HG03342 (cell line): ENCODE data around the gene OTOF.
"Not testable (repeated sequence)": the region's sequence is repeated elsewhere in the genome, so short reads cannot be mapped to it uniquely, and the experiment has no call there.

Source experiments
- ATAC-seq: cut with Tn5 transposase; IDR thresholded peaks from one replicate; pipeline ENCODE4 v1.9.1; 2021; ENCODE audit warnings: mild to moderate bottlenecking, moderate library complexity; ENCODE audit not compliant: unreplicated experiment

The OTOF gene

DNA sequence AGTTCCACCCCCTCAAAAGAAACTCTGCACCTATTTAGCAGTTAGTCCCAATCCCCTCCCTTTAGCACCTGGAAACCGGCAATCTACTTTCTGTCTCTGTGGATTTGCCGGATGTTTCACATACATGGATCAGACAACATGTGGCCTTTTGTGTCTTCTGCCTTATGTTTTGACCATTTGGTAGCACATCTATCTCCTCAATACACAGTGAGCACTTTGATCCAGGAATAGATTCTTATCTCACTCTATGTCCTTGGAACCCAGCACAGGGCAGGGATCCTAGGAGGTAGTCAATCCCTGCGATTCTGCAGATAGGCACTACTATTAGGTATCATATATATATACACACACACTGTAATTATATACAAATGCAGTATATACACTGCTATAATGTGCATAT, 3.8 kb upstream of the OTOF start:
- no peak for ATAC-seq

DNA sequence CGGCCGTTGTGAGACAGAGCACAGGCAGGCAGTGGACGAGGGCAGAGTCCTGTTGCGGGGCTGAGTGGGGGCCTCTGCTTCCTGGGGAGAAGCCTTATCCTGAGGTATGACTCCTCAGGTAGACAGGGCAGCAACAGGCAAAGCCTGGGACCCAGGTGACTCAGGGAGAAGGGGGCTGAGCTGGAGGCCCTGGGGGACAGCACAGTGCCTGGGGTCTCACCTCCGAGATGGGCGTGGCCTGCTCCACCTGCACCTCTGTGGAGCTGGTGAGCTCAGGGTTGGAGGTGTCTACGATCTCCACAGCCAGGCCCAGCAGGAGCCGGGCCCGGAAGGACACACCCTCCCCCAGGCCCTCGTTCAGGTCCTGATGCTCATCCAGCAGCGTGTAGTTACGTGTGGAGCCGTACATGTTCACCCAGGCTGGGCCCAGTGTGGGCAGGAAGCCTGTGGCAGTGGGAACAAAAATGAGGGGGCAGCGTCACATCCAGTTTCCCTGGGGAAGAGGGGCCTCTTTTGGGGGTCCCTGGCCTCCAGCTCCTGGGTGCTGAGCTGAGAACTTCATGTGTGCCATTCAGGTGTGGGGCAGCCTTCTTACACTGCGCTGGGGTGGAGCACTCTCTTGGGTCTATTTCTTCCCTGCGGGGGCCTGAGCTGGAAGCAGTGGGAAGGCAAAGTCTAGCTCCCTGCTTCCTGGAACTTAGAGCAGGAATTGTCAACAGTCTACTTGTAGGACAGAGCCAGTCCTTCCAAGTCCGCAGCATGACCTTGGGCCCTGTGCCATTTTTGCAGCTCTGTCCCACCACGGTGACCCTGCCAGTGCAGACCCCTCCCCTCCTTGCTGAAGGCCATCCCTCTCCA, 2.9 kb upstream of the OTOF start:
- no peak for ATAC-seq

DNA sequence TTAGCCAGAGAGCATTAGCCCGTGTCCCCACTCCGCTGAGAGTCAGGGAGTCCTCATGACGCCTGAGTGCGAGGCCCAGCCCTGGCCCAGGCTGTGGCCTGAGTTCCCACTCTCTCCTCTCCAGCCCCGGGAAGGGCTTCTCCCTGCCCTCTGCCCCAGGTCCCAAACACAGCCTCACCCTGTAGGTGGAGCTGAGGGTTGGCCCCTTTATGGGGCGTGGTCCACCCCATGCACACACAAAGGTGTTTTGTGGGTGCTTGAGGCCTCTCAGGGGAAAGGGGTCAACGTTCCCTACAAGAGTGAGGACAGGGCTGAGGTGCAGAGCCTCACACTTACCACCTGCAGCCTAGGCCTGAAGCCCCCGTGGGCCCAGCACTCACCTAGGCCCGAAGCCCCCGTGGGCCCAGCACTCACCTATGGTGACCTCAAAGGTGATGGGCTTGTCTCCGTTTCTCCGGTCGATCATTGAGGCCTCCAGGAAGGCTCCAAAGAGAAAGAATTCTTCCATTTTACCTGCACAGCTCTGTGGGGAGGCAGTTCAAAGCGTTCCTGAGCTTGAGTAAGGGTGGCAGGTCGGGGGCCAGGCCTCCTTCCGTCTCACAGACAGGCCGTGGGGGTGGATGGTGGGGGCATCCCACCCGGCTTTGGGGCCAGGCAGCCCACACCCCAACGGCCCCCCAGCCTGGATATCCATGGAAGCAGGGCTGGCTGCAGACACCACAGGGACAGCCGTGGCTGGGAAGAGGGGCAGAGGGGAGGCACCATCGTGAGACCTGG, 2.1 kb upstream of the OTOF start:
- ATAC-seq, result no peak

DNA sequence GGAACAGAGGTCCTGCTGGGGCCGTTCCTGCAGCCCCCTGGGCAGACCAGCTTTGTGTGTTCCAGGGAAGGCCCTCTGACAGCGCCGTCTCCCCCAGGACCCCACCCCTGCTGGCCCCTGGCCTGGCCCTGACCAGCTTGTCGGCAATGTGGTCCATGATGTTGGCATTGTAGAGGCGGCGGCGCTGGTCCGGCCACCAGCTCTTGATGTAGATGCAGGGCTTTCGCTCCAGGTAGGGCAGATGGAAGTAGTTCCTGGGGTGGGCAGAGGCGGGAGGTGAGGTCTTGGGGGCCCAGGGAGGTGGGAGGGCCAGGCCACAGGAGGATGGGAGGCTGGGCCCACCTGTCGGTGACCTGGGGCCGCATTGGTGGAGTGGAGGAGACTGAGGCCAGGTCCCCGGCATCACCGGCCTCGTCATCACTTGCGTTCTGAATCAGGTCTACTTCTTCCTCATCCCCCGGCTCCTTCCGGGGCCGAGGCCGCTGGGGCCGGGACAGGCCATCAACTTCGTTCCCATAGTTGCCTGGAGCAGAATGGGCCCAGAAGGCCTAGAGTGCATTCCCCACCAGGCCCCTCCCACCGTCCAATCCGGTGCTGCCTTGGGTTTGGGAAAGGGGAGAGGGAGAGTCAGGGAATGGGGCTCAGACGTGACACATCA, 1.3 kb upstream of the OTOF start:
- no peak for ATAC-seq

DNA sequence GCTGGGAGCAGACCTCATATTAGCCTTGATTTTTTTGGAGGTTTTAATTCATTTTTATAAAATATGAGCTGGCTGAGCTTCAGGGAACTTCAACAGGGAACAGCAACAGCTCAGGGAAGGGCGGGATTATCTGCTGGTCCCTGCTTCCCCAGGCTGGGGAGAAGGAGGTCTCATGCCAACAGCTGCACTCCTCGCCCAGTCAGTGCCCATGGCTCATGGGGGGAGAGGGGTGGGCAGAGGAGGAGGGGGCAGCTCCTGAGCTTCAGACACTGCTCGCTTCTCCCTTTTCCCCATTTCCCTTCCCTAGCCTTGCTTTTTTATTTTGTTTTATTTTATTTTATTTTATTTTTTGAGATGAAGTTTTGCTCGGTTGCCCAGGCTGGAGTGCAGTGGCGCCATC, 442 bp upstream of the OTOF start:
- no peak for ATAC-seq

DNA sequence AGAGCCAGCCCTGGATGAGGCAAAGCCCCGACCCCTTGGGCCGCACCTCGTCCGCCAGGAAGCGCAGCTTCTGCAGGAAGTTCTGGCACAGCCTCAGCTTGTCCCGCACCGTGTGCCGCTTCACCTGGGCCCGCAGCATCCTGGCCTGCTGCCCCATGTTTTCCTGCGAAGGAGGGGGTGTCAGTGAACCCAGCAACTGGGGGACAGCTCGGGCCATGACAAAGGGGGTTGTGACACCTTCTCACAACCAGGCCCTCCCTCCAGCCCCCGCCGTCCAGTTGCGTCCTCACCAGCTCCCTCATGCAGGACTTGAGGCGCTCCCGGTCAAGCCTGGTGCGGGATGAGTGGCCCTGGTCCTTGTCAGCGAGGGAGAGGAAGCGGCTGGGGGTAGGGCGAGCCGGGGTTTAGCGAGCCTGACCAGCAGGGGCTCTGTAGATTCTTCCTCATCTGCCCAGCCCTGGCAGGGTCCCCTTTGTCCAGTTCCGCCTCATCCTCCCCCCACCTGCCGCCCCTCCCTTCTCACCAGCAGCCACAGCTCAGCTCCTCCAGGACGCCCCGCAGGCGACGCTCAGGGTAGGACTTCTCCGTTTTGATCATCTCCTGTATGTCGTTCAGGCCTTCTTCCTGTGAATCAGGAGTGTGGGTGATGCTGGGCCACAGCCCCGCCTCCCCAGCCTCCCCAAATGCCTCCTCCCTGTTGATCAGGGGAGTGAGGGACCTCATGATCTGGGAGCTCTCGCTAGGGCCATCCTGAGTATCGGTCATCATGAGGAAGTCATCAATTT, 606 bp downstream of the OTOF start:
- ATAC-seq, result no peak

DNA sequence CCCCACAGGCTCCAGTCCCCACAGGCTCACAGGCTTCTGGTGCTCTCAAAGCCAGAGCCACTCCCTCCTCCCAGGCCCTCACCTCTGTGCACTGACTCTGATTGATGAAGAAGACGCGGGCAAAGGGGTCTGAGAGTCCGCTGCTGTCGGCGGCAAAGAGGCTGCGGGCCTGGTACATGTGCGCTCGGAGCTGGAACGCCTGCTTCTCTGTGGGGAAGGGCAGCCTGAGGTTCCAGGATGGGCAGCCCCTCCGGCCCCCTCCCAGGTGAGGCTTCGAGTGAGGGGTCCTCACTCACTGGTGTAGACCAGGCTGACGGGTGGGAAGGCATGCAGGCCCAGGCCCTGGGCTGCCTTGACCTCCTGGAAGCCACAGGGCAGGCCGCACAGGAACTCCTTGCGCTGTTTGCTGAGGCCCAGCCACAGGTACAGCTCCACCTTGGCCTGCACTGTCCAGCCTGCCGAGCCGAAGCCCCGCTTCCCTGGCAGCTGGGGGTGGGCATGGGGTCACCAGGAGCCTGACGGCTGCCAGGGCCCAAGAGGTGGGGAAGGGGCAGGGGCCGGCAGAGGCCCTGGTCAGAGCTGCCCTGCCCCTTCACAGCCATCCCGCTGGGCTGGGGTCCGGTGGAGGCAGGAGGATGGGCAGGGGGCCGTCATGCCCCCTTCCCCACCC, 2.0 kb downstream of the OTOF start:
- ATAC-seq, result no peak

DNA sequence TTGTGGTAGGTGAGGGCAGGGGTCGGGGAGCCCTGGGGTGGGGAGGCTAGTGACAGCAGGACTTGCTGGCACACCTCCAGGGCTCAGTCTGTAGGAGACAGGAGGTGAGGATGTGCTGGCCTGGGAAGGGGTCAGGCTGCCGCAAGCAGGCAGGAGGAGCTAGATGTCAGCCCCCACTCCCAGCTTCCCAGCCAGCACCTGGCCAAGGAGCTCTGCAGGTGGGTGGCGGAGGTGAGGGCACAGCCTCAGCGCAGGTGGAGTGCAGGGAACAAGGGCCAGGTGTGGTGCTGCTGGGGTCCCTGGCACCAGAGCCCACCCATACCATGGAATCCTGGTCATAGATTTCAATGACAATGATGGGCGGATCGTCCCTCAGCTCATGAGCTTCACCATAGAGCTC, 2.9 kb downstream of the OTOF start:
- ATAC-seq, result no peak

DNA sequence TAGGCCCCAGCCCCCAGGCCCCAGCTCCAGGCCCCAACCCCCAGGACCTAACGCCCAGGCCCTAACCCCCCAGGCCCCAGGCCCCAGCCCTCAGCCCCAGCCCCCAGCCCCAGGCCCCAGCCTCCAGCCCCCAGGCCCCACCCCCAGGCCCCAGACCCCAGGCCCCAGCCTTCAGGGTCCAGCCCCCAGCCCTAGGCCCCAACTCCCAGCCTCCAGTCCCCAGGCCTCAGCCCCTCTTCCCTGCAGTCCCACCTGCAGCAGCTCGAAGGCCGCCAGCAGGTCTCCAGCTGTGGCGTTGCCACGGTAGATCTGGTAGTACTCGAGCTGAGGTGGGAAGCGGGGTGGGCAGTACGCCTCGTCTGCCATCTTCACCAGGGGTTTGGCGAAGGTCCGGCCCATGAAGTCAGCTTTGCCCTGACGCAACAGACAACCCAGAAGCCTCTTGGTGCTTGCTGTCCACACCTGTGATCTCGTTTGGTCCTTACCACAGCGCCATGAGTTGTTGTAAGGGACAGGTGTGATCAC, 3.6 kb downstream of the OTOF start:
- no peak for ATAC-seq

DNA sequence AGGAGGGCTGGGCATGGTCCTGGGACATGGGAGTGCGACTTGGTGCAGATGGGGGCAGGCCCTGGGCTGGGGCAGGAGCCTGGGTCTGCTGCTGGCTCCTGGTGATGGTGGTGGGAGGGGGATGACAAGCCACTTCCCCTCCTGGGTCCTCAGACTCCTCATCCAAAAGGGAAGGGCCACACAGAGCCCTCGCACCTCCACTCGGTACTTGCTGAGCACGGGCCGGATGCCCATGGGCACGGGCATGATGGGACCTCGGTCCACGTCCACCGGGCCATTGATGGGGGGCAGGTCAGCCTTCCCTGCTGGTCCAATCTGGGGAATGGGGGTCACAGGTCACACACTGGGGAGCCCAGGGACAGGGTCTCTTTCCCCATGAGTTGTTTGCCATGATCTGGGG, 4.1 kb downstream of the OTOF start:
- ATAC-seq, result no peak

DNA sequence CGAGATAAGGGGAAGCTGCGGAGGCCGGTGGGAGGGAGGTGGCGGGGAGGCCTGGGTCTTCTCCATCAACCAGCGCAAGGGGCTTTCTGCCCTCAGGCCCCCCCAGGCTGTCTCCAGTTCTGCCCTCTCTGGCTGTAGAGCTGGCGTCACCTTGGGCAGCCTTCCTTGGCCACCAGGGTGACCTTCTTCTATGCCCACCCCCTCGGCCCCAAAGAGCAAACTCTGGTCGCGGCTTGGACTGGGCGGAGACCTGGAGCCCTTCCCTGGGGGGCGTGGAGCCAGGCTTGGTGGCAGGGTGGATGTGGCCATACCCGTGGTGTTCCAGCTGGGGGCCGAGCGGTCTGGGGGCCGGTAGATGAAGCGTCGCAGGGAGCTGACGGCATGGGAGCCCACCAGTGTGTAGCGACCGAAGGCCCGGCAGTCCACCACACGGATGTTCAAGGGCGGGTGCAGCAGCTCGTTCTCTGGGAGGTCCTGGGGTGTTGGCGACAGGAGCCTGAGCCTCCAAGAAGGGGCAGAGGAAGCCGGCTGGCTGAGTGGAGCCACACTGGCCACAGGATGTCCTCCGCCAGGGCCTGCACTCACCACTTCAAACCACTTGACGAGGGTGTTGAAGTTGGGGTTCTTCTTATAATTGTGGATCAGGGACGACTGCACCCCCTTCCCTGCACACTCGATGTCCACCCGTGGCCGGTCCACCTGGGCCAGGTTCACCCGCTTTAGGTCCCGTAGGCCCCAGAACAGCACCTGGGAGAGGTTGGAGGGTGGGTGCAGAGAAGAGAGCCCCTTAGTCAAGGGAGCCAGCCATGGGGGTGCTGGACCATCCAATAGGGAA, 4.9 kb downstream of the OTOF start:
- no peak for ATAC-seq

DNA sequence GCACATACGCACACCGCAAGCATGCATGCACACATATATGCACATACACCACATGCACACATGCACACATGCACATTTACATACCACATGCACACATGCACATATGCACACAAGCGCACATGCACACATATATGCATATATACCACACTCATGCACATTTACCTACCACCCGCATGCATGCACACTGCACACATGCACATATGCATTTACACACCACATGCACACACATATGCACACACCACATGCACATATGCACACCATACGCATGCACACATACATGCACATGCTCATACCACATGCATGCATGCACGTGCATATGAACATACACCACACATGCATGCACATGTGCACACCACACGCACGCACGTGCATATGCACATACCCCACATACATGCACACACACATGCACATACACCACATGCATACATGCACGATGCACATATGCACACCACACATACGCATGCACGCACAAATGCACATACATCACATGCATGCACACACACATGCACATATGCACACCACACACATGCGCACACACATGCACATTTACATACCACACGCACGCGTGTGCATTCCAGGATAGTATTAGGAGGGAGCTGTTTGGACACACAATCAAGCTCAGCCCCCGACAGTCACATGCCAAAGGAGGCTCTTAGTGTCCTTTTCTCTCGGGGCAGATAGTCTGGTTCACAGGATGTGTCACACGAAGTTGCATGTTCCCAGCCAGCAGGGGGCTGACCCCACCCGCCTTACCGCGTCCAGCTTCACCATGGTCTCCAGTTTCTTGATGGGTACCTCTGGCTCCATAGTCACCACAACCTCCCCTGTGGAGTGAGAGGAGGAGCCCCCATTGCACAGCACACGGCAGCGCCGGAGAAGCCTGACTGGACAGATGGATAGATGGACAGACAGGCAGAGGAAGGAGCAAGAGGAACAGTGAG, 5.9 kb downstream of the OTOF start:
- ATAC-seq, result no peak

DNA sequence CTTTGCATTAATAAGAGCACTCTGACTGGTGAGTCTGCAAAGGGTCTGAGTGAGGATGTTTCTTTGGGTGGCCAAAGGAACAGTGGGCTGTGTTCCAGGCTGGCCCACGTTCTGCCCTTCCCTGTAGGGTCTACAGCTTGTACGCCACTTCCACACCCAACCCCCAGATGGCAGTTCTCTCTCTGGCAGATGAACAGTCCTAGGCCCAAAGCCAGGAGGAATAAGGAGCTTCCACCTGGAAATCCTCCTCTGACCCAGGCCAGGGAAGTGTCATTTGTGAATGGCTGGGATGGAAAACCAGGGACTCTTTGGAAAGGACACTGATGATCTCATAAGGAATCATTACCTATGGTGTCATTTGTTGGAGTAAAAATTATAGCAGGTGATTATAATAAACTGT, 6.6 kb downstream of the OTOF start:
- no peak for ATAC-seq

DNA sequence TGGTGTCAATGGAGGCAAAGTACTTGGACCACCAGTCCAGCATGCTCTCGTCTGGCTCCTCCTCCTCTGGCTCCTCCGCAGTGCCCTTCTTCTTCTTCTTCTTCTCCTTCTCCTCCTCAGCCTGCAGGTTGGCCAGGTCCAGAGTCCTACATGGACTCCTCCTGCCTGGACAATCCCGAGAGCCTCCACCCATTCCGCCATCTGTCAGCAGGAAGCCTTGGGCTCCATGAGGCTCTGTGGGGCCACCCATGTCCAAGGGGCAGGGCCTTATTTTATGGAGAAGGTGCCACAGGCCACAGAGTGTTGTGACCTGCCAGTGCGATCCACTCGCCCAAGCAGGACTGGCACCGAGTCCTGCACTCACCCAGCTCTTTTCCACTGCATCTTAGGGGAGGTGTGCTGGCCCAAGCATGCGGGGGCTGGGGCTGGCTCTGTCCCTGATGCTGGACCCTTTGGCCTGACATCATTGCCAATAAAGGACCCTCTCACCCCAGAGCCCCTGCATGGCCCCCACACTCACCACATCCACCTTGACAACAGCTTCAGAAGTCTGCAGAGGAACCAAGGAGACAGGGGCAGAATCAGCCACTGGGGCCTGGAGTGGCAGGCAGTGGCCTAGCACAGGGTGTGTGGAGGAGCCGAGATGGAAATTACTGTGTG, 7.2 kb downstream of the OTOF start:
- no peak for ATAC-seq

DNA sequence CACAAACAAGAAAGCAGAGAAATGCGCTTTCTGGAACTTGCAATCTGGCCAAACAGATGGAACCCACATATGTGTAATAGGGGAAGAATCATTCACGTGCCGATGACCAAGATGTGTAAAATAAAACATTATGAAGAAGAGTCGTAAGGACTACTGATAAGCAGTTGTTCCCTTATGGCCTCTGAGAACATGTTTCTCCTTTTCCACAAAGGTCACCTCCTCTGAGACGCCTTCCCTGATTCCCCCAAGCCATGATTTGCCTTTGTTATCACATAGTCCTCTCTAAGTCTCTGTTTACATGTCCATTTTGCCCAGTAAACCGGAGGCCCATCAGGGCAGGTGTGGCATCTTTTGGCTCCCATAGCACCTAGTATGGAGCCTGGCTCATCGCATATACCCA, 8.0 kb downstream of the OTOF start:
- no peak for ATAC-seq

DNA sequence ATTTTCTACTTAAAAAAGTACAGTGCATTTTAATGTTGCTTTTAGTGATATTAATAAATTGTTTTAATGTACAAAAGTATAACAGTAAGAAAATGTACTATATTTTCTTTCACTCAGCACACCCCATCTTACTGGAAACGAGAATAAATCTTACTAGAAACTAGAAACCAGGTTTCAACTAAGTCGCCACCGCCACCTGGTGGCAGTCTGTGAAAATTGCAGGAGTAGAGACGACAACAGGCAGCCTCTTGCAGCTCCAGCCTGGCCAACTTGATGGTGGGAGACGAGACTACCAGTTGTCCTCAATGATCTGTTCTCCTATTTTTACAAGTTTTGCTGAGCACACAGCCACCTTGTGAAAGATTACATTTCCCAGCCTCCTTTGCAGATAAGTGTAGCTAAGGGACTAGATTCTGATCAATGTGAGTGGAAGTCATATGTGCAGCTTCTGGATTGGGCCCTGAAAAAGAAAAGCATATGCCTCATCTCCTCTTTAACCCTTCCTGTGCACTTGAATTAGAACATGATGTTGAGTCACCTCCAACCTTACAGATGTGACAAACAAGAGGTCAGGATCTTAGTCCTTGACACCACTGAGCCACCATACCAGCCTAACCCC, 8.7 kb downstream of the OTOF start:
- no peak for ATAC-seq

DNA sequence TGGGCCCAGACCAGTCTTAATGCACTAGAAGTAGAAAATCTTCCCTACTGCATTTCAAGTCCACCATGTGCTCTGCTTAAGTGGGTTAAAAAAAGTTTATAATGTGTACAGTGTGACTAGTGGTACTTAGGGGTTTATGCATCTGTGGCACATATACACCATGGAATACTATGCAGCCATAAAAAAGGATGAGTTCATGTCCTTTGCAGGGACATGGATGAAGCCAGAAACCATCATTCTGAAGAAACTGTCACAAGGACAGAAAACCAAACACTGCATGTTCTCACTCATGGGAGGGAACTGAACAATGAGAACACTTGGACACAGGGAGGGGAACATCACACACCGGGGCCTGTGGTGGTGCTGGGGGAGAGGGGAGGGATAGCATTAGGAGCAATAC, 9.4 kb downstream of the OTOF start:
- ATAC-seq, result not testable (repeated sequence)
